ENCODE measurements around the gene KIRREL2.
"Not testable (repeated sequence)": the region's sequence is repeated elsewhere in the genome, so short reads cannot be mapped to it uniquely, and the experiment has no call there.

The KIRREL2 gene

DNA sequence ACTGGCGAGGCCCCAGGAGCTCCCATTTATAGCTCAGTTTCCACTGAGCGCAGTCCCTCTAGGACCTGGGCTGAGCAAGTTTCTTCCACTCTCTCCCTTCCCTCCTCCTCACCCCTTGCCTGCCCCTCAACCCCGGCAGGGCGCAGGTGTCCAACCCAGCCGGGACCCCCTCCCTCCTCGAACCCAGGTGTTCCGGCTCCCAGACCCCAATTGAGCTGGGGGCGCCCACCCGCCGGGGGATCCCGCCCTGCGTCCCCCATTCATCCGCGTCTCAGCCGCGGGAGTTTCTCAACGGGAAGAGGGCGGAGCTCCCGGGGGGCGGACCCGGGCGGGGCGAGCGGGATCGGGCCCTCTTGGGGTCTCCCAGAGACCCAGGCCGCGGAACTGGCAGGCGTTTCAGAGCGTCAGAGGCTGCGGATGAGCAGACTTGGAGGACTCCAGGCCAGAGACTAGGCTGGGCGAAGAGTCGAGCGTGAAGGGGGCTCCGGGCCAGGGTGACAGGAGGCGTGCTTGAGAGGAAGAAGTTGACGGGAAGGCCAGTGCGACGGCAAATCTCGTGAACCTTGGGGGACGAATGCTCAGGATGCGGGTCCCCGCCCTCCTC is at the start of gene KIRREL2:
TSS of gene KIRREL2 (plus strand) at position 366 of the 604 bp plus-strand sequence. CDS start at position 575, 209 bp downstream.
- no peak for DNase-seq (ENCODE audit: low spot score)

DNA sequence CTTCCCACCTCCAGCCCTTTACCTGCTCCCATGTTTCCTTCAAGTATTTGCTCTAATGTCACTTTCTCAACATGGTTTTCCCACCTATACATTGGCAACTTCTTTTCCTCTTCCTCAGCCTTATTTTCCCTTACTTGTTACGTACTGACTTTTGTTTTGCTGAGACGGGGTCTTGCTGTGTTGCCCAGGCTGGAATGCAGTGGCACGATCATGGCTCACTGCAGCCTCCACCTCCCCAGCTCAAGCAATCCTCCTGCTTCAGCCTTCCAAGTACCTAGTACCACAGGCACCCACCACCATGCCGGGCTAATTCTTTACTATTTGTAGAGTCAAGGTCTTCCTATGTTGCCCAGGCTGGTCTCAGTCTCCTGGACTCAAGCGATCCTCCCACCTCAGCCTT is 49.1 kb upstream of the KIRREL2 start:
- no peak for DNase-seq (ENCODE audit: low spot score)

DNA sequence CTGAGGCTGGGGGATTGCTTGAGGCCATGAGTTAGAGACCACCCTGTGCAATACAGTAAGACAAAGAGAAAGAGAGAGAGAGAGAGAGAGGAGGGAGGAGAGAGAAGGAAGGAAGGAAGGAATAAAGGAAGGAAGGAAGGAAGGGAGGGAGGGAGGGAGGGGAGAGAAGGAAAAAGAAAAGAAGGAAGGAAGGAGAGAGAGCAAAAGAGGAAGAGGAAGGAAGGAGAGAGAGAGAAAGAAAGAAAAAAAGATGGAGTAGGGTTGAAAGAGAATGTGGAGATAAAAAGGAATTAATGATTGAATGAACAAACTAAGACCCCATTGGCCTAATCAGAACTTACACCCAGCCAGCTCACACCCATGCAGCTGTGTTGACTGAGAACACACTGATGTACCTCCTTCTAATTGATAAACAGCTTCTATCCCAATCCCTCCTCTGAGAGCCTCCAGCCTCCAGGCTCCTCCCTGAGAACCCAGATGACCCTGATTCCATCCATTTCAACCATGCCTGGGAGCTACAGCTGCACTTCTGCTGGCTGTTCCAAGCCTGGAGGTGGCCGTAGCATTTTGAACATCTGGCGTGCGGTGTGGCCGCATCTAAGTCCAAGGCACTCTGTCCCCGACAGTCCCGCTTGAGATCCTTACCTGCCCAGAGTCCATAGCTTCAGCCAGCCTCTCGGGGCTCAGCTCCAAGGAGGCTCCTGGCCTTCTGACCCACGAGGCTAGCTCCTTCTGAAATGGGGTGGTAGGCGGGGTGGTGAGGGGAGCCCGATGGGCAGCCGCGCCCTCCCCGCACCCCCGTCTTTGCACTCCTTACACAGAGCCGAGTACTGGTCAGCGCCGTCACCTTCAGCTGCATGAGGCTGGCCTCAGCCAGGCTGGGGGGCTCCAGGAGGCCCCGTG is 45.1 kb upstream of the KIRREL2 start:
- no peak for DNase-seq (ENCODE audit: low spot score)

DNA sequence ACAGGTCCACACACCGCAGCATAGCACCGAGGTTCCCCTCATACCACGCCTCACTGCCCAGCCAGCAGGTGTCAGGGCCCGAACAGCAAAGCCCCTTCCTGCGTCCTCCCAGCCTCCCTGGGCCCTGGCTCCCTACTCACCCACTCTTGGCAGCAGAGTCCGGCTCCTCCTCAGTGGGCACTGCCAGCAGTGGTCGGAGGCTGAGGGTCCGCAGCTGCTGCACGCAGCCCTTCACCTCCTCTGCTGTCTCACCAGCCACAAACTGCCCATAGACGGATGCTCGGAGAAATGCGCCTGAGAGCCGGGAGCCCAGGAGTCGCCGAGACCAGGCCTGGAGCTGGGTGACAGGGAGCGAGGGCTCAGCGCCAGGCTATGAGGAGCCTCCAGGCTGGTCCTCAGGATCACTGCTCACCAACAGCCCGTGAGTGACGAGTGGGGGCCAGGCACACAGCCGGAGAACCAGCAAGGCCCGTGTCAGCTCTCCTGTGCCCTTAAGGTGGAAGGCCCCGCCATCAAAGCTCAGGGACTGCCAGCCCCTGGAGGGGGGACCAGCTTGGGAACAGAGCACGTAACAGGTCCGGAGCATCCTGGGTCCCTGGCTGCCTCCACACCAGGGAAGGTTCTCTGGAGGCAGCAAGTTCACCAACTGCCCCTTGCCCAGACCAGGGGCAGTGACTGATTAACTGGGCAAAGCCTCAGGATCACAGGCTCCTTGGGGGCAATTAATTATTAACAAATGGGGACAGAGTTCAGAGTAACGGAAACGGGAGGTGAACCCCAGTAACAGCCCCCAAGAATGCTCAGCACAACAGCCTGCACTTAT is 44.3 kb upstream of the KIRREL2 start, which contains the start of gene PRODH2:
TSS of gene PRODH2 (minus strand) at position 626 of the 823 bp plus-strand sequence. CDS start at position 586, 40 bp downstream.
- DNase-seq (ENCODE audit: low spot score): no peak

DNA sequence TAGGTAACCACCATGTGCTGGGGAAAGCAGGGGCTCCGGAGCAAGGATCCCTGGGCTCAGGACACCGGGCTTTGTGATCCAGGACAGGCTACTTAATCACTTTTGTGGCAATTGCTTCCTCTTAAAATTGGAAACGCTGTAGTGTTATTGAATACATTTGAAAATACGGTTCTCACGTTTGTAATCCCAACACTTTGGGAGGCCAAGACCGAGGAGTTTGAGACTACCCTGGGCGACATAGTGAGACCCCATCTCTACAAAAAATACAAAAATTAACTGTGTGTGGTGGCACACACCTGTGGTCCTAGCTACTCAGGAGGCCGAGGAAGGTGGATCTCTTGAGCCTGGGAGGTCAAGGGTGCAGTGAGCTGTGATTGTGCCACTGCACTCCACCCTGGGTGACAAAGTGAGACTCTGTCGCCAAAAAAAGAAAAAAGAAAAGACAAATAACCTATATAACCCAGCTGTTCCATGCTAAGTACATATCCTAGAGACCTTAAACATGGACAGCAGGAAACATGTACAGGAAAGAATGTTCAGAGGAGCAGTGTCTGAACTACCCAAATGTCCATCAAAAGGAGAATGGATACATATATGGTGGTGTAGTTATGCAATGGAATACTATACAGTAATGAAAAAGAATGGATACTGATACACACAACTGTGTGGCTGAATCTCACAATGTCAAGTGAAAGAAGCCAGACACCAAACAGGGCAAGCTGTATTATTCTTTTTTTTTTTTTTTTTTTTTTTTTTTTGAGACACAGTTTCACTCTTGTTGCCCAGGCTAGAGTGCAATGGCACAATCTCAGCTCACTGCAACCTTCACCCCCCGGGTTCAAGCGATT is 43.4 kb upstream of the KIRREL2 start:
- DNase-seq (ENCODE audit: low spot score): no peak

DNA sequence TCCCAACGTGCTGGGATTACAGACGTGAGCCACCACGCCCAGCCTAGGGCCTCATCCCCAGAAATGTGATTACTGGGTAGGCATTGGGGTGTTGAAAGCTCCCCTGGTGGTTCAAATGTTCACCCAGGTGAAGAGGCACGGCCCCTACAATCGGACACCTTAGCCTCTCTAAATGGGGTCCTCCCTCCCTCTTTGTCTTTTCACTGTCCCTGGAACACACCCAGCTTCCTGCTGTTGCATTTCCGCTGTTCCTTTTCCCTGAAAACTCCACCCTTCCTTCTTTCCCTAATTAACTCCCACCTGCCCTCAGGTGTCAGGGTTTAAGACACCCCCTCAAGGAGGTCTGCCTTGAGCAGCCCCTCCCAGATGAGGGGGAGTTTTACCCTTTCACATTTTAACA is 40.4 kb upstream of the KIRREL2 start:
- no peak for DNase-seq (ENCODE audit: low spot score)

DNA sequence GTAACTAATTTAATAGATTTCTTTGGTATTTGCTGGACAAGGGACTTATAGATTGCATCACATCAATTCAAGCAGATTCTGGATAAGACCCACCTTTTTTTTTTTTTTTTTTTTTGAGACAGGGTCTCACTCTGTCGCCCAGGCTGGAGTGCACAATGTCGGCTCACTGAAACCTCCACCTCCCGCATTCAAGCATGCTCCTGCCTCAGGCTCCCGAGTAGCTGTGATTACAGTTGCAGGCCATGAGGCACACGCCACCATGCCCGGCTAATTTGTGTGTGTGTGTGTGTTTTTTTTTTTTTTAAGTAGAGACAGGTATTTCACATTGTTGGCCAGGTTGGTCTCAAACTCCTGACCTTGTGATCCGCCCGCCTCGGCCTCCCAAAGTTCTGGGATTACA is 39.9 kb upstream of the KIRREL2 start:
- DNase-seq (ENCODE audit: low spot score): no peak

DNA sequence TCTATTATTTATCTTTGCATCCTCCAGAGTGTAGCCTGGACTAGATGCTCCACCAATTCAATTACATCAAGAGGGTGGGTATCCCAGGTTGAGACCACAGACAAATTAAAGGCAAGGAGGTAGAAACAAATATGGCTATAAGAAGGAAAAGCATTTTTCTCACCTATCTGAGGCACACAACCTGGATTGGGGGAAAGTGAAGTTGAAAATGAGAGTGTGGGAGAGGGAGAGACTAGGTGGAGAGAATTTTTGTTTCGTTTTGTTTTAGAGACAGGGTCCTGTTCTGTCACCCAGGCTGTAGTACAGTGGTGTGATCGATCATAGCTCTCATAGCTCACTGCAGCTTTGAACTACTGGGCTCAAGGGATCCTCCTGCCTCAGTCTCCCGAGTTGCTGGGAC is 38.3 kb upstream of the KIRREL2 start:
- DNase-seq (ENCODE audit: low spot score): no peak

DNA sequence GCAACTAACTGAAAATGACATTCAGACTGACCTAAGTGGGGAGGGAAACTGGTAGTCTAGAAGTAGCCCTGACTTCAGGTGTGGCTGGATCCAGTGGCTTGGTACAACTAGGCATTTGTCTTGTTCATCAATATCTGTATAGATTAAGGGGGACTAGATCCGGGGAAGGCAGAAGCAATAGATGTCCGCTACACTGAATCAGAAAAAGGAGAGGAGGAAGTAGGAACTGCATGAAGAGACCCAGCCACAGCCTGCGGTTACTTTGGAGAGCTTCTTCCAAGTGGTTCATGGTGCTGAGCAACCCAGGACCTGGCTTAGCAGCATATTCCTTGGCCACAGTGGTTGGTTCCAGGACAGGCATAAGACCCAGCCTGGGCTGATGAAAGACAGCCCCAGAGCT is 34.1 kb upstream of the KIRREL2 start:
- DNase-seq (ENCODE audit: low spot score): no peak

DNA sequence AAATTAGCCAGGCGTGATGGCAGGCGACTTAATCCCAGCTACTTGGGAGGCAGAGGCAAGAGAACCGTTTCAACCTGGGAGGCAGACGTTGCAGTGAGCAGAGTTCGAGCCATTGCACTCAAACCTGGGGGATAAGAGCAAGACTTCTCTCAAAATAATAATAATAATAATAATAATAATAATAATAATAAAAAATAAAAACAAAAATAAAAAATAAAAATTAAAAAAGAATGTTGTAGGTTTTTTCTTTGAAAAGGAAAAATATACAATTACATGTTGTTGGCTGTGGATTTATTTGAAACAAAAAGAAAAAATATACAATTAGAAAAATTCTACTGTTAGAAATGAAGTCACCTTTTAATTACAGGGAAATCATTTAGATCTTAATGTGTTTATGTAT is 32.6 kb upstream of the KIRREL2 start:
- DNase-seq (ENCODE audit: low spot score): no peak

DNA sequence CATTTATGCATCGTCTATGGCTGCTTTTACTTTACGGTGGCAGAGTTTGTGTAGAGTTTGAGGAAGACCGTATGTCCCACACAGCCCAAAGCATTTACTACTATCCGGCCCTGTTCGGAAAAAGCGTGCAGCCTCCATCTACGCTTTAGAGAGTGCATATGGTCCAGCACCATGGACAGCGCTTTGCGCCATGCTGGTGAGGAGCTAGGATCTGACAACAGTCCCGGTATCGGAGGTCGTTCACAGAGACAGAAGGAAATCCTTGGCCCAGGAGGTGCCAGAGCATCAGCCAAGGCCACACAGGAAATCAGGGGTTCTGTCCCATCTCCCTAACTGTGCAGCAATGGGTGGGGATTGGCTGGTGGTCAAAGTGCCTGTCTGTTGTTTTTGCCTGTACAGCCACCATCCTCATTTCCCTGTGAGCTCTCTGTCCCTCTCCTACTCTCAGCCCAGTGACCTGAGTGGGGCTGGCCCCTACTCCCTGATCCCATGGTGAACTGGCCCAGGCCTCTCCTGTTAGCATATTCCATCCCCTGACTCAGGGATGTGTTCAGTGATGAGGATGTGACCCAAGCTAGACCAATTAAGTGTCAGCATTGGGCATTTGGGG is 27.9 kb upstream of the KIRREL2 start:
- DNase-seq (ENCODE audit: low spot score): peak; percentile 57

DNA sequence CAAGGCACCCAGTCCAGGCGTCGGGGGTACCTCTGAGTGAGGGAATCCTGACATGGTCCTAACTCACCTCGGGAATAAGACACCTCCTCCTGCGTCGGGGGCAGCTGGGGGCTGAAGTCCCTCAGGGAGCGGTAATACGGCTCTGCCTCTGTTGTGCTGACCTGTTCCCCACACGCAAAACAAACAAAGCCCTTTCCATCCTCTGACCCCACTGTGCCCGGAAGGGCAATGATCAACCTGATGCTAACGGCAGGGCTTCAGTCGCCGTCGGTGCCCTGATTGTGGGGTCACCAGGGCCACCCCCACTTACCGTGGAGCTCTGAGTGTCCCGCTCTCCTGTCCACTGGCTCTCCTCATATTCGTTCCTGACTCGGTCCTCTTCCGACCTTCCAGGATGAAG is 25.7 kb upstream of the KIRREL2 start:
- no peak for DNase-seq (ENCODE audit: low spot score)

DNA sequence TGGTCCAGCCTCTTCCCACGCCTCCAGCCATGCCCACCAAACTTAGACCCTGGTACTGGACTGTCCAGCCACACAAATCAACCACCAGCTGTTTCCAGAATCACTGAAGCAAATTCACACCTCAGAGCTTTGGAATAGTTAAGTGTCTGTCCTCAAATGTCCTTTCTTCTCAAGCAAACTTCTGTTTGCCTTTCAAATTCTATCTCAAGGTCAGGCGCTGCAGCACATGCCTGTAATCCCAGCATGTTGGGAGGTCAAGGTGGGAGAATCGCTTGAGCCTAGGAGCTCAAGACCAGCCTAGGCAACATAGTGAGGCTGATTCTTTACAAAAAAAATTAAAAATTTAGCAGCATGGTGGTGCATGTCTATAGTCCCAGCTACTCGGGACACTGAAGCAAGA is 24.7 kb upstream of the KIRREL2 start:
- DNase-seq (ENCODE audit: low spot score): no peak

DNA sequence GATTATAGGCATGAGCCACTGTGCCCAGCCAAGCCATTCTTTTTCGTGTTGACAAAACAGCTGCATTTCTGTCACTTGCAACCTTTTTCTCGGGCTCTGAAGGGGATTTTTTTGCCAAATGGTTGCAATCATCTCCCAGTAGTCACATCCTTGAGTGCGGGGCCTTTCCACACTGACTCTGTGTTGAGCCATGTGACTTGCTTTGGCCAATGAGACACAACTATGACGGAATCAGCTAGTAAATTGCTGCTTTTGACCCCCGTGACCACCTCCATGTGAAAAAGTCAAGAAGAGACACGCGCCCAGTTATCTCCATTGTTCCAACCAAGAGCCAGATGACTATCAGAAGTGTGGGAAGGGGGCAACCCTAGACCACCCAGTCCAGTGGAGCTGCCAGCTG is 22.7 kb upstream of the KIRREL2 start:
- no peak for DNase-seq (ENCODE audit: low spot score)

DNA sequence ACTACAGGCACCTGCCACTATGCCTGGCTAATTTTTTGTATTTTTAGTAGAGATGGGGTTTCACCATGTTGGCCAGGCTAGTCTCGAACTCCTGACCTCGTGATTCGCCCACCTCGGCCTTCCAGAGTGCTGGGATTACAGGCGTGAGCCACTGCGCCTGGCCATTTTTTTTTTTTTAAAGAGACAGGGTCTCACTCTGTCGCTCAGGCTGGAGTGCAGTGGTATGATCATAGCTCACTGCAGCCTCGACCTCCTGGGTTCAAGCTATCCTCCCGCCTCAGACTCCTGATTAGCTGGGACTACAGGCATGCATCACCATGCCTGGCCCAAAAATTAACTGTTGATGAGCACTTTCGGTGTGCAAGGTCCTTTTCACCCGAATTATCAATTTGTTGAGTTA is 20.6 kb upstream of the KIRREL2 start:
- DNase-seq (ENCODE audit: low spot score): not testable (repeated sequence)

DNA sequence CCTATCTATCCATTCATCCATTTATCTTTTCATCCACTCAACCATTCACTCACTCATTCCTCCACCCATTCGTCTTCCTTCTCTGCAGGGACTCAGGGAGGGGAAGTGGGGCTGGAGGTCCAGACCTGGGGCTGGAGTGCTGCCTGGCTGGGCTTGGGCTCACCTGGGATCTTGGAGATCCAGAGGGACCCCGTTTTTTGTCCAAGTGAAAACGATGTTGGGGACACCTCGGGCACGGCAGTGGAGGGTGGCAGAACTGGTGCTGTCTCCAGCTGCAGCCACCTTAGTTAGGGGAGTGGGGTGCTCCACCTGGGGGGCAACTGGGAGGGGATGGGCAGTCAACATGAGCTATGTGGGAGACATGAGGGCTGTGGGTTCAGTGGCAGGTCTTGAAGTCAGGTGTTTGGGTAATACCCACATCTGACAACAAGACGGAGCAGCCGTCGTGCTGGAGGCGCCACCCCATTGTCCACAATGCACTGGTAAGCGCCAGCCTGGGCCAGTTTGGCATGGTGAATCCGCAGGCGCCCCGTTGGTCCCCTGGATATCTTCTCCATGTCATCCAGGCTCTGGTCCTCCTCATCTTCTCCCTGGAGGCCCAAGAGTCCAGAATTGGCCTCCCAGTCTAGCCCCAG is 14.6 kb upstream of the KIRREL2 start:
- DNase-seq (ENCODE audit: low spot score): no peak

DNA sequence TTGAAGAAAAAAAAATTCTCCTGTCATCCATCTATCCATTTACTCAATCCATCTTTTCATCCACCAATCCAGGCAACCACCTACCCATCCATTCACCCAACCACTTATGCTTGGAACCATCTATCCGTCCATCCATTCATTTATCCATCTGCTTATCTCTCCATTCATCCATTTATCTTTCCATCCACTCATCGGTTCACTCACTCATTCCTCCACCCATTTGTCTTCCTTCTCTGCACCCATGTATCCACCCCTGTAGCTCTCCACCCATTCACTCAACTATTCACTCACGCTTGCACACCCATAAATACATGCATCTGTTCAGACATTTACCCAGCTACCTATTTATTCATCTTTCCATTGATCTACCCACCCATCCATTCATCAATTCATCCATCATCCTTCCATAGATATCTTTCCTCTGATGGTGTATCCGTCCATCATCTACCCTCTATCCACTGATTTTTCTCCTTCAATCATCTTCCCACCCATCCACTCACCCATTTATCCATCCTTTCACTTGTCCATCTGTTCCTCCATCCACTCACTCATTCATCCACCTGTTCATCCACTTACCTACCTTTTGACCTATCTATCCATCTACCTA is 13.9 kb upstream of the KIRREL2 start:
- no peak for DNase-seq (ENCODE audit: low spot score)

DNA sequence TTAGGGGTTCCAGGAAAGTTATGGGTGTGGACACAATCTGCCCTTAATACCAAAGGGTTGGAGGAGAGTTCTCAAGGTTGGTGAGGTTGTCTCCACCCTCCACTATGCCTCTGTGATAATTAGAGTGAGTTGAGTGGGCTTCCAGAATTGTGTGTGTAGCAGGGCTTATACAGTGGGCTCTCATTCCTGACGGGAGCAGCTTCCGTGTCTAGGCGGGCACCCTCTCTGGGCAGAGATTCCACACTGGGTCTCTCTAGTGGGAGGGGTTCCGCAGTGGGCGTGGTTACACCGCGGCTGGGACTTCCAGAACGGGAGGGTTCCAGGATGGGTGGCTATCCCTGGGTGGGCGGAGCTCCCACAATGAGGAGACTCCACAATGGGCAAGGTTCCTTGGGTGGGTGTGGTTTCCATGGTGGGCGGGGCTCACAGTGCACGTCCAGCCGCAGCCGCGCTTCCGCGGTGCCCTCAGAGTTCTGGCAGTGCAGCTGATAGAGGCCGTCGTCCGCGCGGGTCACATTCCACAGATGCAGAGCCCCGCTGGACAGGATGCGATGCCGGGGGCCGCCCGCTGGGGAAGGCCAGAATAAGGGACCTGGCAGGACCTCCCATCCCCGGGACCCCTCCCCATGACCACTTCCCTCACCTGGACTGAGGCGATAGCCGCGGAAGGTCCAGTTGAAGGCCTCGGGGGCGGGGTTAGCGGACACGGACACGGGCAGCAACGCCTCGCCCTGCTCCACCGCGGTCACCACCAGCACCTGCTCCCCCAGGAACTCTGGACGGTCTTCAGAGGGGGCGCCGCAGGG is 12.8 kb upstream of the KIRREL2 start:
- DNase-seq (ENCODE audit: low spot score): no peak

DNA sequence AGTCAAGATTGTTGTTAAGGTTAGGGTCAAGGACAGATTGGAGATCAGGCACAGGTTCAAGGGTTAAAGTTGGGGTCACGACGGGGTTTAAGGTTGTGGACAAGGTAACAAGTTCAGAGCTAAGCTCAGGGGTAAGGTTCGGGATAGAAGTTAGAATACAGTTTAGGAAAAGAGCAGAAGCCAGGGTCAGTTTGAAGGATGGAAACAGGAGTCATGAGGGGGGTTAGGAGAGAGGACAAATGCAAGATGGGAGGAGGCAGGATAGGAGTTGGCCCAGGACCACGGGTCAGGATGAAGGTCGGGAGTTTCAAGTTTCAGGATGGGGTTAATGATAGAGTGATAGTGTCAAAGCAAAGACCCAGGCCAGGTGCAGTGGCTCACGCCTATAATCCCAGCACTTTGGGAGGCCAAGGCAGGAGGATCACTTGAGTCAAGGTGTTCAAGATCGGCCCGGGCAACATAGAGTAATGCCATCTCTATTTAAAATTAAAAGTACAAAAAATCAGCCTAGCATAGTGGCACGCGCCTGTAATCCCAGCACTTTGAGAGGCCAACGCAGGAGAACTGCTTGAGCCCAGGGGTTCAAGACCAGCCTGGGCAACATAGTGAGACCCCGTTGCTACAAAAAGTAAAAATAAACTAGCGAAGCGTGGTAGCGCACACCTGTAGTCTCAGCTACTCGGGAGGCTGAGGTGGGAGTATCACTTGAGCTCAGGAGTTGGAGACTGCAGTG is 12.1 kb upstream of the KIRREL2 start:
- no peak for DNase-seq (ENCODE audit: low spot score)

Measured in pons (tissue), 1 donor.